Measurements from ENCODE around the gene C2orf69.

DNA sequence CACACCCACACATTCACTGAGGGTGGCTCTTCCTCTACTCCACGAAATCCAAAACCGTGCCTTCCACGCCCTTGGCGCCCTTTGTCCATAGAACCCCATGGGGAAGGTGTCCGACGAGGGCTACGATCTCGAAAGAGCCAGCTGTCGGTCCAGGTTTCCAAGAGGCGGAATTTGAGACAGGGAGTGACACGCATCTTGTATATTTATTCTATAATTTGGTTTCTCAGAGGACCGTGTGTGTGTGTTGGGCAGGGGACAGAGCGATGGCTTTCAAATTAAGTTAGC is 726 bp downstream of the C2orf69 start:
- TF ChIP-seq CTCF (IDR thresholded peaks at IDR 0.05; ENCODE audit: low read depth, low read length) (no peak), POLR2A (IDR thresholded peaks at IDR 0.05; ENCODE audit: extremely low read depth, insufficient read length) (no peak), MYC (IDR thresholded peaks at IDR 0.05; ENCODE audit: low read depth, low read length) (no peak)

All from NB4 (cell line).